ENCODE results near the gene CCDC27.
"Not testable (repeated sequence)": the region's sequence is repeated elsewhere in the genome, so short reads cannot be mapped to it uniquely, and the experiment has no call there.

The CCDC27 gene

GRCh38 chr1:3790952-3791351 is 38.7 kb downstream of the CCDC27 start:
- no peak for DNase-seq (ENCODE audit: low read depth in 2 of 2)

- no peak for DNase-seq (ENCODE audit: low read depth in 2 of 2)
Observed at GRCh38 chr1:3795453-3796214, 43.4 kb downstream of the CCDC27 start.

- DNase-seq (ENCODE audit: low read depth in 2 of 2) = peak; percentile 86 to 92
Observed at GRCh38 chr1:3796215-3797061, 44.2 kb downstream of the CCDC27 start, which contains the start of gene LRRC47. LRRC47 (minus strand) TSS chr1:3796498; CDS start chr1:3796476, 22 bp downstream.

DNA sequence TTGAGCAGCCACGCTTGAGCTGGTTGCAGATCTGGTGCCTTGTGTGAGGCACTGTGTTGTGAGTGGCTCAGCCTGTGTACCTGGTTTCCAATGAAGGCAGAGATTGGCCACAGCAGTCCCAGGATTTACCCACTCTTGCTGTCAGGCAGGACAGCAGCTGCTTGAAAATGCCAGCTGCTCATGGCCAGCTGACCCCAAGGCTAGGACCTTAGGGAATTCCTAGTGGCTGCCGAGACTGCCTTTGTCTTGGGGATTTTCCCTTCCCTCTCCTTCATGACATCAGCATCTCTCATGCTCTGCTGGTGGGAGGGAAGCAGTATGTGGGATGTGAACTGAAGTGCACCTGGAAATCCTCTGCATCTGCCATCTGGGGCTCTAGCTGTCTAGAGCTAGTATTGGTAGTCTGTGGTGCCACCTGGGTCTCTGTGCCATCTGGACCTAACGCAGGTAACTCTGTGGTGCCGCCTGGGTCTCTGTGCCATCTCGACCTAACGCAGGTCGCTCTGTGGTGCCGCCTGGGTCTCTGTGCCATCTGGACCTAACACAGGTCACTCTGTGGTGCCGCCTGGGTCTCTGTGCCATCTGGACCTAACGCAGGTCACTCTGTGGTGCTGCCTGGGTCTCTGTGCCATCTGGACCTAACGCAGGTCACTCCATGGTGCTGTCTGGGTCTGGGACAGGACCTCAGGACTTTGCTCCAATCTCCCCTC is 47.9 kb downstream of the CCDC27 start:
- DNase-seq (ENCODE audit: low read depth in 2 of 2) = no peak

DNA sequence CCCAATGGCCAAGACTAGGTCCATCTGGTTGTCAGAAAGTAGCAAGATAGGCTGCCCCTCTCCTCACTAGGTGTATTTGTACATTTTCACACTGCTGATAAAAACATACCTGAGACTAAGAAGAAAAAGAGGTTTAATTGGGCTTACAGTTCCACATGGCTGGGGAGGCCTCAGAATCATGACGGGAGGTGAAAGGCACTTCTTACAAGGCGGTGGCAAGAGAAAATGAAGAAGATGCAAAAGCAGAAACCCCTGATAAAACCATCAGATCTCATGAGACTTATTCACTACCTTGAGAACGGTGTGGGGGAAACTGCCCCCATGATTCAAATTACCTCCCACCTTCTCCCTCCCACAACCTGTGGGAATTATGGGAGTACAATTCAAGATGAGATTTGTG is 48.5 kb downstream of the CCDC27 start:
- DNase-seq (ENCODE audit: low read depth in 2 of 2) = not testable (repeated sequence)

- DNase-seq (ENCODE audit: low read depth in 2 of 2) = no peak
Observed at GRCh38 chr1:3803905-3804626, 51.8 kb downstream of the CCDC27 start.

DNA sequence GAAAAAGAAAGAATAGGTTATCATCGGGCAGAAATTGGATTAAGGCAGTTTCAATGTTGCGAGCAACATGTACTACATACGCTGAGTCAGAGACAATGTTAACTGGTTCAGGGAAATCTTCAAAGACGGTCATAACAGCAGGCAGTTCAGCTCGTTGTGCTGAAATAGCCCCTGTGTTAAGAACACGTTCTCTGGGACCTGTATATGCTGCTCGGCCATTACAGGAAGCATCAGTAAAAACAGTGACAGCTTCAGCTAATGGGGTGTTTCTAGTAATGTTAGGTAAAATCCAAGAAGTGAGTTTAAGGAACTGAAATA is 52.3 kb downstream of the CCDC27 start:
- DNase-seq (ENCODE audit: low read depth in 2 of 2) = not testable (repeated sequence)

GRCh38 chr1:3805038-3805437 is 52.8 kb downstream of the CCDC27 start:
- DNase-seq (ENCODE audit: low read depth in 2 of 2) = no peak

- DNase-seq (ENCODE audit: low read depth in 2 of 2) = no peak
Observed at GRCh38 chr1:3807769-3808168, 55.5 kb downstream of the CCDC27 start.

GRCh38 chr1:3809680-3810079 is 57.4 kb downstream of the CCDC27 start:
- no peak for DNase-seq (ENCODE audit: low read depth in 2 of 2)

GRCh38 chr1:3810149-3810761 is 58.0 kb downstream of the CCDC27 start:
- not testable (repeated sequence) for DNase-seq (ENCODE audit: low read depth in 2 of 2)

DNA sequence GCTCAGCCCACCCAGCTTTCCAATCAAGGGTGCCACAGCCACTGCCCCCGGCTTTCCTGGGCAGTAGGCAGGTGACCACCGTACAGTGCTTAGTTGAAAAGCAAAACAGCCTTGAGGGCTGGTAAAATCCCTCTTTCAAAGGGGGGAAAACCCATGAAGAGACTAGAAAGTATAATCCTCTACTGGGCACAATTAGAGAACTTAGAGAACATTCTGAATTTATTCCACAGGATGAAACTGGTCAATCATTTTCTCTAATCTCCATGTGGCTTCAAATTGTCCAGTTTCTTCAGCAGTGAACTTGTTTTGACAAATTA is 59.3 kb downstream of the CCDC27 start:
- DNase-seq (ENCODE audit: low read depth in 2 of 2) = no peak

GRCh38 chr1:3814065-3814464 is 61.8 kb downstream of the CCDC27 start:
- no peak for DNase-seq (ENCODE audit: low read depth in 2 of 2)

DNA sequence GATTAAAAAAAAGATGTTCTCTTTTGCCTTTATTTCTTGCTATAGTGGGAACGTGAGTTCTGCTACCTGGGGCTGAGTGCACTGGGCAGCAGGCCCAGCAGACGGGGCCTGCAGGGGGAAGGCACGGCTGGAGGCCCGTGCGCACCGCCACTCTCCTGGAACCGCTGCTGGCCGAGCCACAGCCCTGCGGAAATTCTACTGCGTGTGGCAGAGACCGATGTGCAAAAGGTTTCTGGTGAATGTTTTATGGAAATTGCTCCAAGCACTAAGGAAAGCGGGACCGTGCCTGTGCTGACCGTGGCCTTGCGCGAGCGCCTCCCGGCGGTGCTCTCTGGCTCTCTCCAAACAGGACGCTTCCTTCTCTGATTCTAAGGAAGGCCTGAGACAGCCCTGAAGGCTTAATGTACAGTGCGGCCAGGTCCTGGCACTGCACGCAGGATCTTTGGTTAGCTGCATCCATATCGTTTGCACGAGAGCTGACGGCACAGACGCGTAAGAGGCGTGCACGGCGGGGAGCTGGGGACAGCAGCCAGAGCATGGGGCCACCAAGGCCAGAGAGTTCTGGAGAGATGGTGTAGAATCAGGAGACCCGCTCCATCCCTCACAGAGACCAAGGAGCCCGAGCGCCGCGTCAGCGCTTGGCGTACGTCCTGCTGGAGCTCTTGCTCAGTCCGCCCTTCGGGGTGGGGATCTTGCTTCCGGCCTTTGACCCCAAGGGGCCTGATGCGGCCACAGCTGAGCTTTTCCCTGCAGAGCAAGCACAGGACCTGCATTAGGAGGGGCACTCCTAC is 62.7 kb downstream of the CCDC27 start:
- no peak for DNase-seq (ENCODE audit: low read depth in 2 of 2)

DNA sequence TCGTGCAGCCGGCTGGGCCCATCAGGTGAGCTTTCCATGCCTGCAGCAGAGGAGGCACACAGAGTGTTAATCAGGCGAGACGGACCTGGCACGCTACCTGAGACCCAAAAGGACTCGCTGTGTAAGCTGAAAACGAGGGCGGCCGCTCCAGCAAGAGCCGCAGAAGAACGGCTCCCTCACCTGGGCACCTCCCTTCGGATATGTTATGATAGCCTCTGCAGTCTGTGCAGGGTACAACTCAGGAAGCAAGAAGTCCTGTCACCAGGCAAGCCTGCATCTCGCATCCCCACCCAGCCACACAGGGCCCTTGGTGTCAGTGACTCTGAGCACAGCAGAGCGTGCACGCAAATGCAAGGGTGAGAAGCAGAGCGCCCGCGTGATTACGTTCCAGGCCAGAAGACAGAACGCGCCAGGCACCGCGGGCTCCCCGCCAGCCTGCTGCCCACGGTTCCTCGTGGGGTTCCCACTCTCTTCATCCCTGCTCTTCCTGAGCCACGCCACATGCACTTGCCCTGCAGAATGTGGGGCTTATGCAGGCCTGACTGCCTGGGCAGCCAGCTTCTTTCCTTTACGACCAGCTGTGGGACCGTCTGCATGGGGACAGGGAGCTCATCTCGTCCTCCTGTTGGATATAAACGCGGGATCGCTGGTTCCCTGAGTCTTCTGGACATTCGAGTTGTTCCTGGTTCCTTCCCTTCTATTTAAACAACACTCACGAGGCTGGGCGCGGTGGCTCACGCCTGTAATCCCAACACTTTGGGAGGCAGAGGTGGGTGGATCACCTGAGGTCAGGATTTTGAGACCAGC is 64.3 kb downstream of the CCDC27 start:
- DNase-seq (ENCODE audit: low read depth in 2 of 2) = no peak

DNA sequence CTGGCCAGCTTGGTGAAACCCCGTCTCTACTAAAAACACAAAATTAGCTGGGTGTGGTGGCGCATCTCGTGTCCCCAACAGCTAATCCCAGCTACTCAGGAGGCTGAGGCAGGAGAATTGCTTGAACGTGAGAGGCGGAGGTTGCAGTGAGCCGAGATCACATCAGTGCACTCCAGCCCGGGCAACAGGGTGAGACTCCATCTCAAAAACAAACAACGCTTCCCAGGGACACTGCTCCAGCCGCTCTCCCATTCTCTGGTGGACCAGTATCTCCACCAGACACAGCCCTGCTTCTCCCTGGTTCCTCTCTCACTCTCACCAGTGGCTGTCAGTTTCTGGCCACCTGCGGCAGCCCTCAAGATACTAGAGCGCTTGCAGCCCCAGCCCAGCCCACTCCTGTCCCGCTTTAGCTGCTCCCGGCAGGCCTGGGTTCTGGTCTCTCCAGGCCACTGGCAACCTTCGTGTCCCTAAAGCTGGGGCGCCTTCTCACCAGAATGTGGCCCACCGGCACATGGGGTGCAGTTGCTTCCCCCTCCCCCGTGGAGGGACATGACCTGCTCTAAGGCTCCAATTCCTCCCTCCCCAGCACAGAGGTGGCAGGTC is 65.0 kb downstream of the CCDC27 start:
- no peak for DNase-seq (ENCODE audit: low read depth in 2 of 2)

DNA sequence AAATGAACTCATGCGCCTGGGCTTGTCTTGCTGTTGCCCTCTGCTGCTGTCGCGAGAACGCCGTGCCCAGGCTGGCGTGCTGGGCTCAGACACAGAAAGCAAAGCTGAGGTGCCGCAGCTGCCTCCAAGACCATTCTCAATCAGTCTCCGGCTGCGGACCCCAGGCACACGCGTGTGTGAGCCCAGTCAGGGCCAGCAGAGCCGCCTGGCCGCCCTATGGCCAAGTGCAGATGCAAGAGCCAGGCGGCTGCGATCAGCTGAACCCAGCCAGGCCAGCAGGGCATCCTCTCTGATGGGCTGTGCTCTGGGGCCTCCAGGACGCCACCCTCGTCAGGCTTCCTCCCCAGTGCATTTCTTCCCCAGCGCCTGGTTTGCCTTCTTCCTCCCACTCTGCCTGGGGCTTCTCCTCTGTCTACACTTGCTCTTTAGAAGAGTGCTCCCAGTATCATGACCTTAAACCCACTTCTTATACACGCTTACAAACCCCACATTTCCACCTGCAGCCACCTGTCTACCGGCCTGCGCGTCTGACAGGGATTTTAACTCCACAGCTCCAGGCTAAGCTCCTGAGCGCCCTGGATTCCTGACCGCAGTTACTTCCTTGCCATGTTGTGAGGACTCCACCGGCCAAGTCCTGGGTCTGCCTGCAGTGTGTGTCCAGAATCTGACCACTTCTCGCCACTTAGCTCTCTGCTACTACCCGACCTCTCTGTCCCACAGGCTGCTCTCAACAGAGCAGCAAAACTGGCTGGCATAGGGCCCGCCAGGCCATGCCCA is 65.8 kb downstream of the CCDC27 start:
- DNase-seq (ENCODE audit: low read depth in 2 of 2) = no peak

DNA sequence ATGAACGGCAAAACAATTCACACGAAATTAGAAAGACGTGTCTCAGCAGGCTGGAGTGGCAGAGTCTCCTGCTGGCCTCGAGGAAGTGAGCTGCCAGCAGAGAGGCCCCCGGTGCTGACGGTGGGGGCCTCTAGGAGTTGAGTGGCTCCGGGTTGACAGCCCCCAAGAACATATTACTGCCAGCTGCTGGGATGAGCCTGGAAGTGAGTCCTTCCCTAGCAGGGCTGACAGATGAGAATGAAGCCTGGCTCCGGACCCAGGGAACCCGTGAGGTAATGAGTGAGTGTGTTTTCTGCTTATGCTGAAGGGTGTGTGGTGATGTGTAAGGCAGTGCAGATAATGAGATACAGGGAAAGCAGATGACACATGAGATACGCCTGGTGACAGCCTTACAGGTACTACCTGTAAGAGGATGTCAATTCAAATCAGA is 67.5 kb downstream of the CCDC27 start:
- no peak for DNase-seq (ENCODE audit: low read depth in 2 of 2)

DNA sequence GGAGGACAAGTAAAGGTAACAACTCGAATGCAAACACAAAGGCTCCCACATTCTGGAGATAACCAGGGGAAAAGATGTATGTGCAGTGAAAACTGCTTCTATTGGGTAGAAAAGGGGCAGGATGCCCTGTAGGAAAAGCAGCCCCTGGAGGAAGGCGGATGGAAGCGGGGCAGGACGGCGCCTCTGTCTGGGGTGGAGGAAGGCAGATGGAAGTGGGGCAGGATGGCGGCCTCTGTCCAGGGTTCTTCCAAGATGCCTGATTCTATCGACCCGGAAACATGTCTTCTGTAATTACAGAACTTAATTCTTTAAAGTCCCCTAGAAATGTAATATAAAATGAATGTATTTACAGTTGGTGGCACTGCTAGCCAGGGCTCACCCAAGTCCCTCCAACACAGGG is 68.1 kb downstream of the CCDC27 start:
- no peak for DNase-seq (ENCODE audit: low read depth in 2 of 2)

Measured in activated CD8-positive, alpha-beta memory T cell treated with anti-CD3 and anti-CD28 coated beads for 4 hours (primary cell).